Peyer's patch (tissue), 4 donors: Measurements from ENCODE around the gene LYPD6B.

Source experiments
- CTCF ChIP-seq, 6 experiments: fragments of 450-650 bp in 4 of 6; fragments of 200-600 bp in 2 of 6; sonication (generic) in 1 of 6; IDR thresholded peaks; one replicate each; pipeline ENCODE4 v1.5.1; 2017 to 2019; ENCODE audit warnings: antibody characterized with exemption in 6 of 6, mild to moderate bottlenecking in 3 of 6, moderate library complexity in 1 of 6
- POLR2A ChIP-seq, 2 donors: fragments of 450-650 bp; IDR thresholded peaks; one replicate each; pipeline ENCODE4 v1.5.1; 2017; ENCODE audit warnings: antibody characterized with exemption in 2 of 2, mild to moderate bottlenecking in 2 of 2, moderate library complexity in 2 of 2

GRCh38 chr2:149021761-149022160 lies 16.7 kb upstream of the LYPD6B start:
- TF ChIP-seq CTCF (IDR thresholded peaks at IDR 0.05) (no peak), POLR2A (IDR thresholded peaks at IDR 0.05) (no peak)
